Frontal cortex (tissue), 4 donors: ENCODE data around the gene STPG3. TPM values are rescaled to one million over a fixed set of nuclear protein-coding genes. Genes with fewer than 3 reads are reported as not detected.
"Not testable (repeated sequence)": the region's sequence is repeated elsewhere in the genome, so short reads cannot be mapped to it uniquely, and the experiment has no call there.

Experiments used
- DNase-seq, 2 donors: peaks; one replicate each; pipeline ENCODE4 v3.0.0; 2012; ENCODE audit warnings: low spot score in 2 of 2
- FAIRE-seq: peaks from 2 replicates; lab custom pipeline; 2012; peaks lifted over from hg19 to GRCh38; lab: Jason Lieb, UNC
- total RNA-seq: library from RNA; depleted of rRNA; stranded (reverse); fragments of >200 nt; gene quantifications from one replicate; pipeline ENCODE4 v1.2.3, GENCODE V29; 2014
- donor health status: control.
- donor health status: control.
- donor health status: control.

Gene STPG3
- total RNA-seq, 1 donor from 2014 or later = not detected

DNA sequence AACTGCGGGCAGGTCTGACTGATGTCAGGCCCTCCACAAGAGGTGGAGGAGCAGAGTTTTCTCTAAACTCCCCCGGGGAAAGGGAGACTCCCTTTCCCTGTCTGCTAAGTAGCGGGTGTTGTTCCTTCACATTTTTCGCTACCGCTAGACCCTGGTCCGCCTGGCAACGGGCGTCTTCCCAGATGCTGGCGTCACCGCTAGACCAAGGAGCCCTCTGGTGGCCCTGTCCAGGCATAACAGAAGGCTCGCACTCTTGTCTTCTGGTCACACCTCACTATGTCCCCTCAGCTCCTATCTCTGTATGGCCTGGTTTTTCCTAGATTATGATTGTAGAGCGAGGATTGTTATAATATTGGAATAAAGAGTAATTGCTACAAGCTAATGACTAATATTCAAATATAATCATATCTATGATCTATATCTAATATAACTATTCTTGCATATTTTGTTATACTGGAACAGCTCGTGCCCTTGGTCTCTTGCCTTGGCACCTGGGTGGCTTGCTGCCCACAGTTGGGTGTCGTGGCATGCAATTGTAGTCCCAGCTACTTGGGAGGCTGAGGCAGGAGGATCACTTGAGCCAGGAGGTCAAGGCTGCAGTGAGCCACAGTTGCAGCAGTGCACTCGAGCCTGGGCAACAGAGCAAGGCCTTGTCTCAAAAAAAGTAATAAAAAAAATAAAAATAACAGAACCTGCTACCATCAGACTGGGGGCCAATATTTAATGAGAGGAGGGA lies 11.3 kb downstream of the STPG3 start:
- DNase-seq, FAIRE-seq: not testable (repeated sequence)

DNA sequence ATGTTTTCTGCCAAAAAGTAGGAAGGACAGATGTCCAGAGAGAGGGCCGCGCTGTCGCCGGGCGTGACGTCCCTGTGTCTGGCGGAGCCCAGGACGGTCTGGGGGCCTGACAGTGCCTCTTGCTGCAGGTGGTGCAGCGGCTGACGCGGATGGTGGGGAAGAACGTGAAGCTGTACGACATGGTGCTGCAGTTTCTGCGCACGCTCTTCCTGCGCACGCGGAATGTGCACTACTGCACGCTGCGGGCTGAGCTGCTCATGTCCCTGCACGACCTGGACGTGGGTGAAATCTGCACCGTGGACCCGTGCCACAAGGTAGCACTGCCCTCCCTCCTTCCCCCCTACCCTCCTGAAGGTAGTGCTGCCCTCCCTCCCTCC lies 11.8 kb downstream of the STPG3 start:
- DNase-seq = no peak
- FAIRE-seq = no peak

DNA sequence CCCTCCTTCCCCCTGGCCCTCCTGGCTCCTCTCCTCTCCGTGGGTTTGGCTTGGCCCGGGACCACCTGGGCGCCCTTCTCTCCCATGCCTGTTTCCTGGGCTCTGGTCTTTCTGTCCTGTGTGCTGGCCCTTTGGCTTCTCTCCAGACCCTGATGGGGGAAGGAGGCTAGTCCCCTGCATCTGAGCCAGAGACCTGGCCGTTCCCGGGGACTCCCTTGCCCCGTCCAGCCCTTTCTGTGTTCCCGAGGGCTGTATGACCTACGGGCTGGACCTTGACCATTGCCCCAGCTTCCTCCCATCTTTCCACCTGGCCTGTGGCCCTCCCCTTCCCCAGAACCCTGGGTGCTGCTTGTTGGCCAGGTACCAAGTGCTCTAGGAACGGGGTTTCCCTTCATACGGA lies 12.4 kb downstream of the STPG3 start:
- DNase-seq (no peak), FAIRE-seq (no peak)

DNA sequence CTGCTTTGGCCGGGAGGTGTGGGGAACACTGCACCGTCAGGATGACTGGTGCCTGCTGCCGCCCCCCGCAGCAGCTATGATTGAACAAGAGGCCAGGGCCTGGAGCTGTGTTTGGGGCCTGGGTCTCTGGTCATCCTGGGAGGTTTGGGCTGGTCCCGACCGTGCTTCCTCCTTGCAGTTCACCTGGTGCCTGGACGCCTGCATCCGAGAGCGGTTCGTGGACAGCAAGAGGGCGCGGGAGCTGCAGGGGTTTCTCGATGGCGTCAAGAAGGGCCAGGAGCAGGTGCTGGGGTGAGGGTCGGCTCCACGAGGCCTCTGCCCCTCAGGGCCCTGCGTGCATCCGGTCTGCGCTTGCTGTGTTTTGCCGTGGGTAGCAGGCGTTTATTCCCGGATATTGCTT lies 13.0 kb downstream of the STPG3 start:
- DNase-seq = no peak
- no peak for FAIRE-seq

DNA sequence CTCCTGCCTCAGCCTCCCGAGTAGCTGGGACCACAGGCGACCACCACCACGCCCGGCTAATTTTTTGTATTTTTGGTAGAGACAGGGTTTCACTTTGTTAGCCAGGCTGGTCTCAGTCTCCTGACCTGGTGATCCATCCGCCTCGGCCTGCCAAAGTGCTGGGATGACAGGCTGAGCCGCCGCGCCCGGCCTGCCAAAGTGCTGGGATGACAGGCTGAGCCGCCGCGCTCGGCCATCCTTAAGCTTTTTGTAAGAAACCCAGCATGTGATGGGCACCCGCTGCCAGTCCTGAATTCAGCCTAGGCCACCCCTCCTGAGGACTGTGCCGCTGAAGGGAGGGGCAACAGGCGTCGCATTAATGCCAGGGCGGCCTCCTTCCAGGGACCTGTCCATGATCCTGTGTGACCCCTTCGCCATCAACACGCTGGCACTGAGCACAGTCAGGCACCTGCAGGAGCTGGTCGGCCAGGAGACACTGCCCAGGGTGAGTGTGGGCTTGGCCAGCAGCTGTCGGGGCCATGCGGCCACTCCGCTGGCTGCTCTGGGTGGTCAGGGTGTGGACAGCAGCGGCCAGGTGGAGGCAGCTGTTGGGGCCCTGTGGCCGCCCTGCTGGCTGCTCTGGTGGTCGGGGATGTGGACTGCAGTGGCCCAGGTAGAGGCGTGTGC lies 14.5 kb downstream of the STPG3 start:
- FAIRE-seq (no peak), DNase-seq (no peak)

DNA sequence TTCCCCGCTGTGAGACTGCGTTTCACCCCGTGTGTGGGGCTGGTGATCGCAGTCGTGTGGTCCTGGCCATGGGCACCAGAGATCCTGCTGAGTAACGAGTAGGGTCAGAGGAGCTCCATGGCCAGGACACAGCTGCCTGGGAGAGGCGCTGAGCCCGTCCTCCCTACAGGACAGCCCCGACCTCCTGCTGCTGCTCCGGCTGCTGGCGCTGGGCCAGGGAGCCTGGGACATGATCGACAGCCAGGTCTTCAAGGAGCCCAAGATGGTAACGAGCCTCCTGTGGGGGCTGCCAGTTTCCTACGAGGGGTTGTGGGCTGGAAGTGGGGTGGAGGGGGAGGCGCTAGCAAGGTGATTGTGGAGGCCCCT lies 15.1 kb downstream of the STPG3 start:
- DNase-seq (no peak), FAIRE-seq (no peak)

DNA sequence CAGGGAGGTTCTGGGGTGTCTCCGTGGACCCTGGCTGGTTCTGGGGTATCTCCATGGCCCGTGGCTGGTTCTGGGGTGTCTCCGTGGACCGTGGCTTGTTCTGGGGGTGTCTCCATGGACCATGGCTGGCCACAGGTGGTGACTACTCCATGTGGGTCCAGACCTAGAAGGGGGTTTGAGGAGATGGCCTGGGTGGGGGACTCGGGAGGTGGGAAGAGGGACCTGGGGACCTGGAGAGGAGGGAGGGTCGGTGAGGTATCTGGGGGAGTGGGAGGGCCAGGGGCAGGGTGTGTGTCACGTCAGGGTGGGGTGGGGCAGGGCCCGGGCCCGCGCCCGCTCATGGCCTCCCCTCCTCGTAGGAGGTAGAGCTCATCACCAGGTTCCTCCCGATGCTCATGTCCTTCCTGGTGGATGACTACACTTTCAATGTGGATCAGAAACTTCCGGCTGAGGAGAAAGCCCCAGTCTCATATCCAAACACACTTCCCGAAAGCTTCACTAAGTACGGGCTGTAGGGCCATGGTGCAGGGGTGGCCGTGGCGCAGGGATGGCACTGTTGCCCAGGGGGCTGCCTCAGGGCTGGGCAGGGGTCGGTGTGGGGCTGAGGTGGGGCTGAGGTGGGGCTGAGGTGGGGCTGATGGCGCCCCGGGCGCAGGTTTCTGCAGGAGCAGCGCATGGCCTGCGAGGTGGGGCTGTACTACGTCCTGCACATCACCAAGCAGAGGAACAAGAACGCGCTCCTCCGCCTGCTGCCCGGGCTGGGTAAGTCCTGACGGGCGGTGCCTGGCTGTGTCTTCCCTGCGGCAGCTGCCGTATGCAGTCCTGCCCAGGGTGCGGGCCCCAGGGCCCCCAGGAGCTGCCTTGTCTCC lies 15.7 kb downstream of the STPG3 start:
- FAIRE-seq = no peak
- DNase-seq = no peak

DNA sequence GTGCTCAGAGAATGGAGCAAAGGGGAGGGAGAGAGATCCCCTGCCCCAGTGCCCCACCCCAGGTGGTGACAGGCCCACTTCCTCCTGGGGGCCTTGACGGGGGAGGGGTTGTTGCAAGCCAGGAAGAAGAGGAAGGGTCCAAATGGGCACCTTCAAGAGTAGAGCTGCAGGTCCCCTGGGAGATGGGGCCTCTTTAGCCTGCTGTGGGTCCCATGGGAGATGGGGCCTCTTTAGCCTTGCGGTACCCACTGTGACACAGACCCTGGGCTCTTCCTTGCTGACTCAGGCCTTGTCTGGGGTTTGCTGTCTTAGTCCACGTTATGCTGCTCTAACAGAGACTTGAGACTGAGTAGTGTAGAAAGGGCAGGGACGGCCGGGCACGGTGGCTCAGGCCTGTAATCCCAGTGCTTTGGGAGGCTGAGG lies 16.9 kb downstream of the STPG3 start:
- FAIRE-seq = no peak
- DNase-seq = no peak

DNA sequence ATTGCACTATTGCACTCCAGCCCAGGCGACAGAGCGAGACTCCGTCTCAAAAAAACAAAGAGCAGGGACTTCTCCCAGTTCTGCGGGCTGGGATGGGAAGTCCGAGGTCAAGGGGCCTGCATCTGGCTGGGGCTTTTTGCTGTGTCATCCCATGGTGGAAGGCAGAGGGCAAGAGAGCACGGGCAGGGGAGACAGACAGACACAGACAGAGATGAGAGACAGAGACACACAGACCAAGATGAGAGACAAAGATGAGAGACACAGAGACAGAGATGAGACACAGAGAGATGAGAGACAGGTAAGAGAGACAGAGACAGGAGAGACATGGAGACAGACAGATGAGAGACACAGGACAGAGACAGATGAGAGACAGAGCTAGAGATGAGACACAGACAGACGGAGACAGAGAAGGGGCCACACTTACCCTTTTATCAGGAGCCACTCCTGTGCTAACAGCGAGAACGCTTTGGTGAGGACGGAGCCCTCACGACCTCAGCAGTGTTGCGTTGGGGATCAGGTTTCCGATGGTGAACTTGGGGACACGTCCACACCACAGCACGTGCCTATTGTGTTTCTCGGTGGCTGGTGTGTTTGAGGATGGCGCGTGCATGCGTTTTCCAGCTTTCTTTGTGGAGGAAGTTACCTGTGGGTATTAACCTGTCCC lies 17.6 kb downstream of the STPG3 start:
- FAIRE-seq (no peak), DNase-seq (no peak)

DNA sequence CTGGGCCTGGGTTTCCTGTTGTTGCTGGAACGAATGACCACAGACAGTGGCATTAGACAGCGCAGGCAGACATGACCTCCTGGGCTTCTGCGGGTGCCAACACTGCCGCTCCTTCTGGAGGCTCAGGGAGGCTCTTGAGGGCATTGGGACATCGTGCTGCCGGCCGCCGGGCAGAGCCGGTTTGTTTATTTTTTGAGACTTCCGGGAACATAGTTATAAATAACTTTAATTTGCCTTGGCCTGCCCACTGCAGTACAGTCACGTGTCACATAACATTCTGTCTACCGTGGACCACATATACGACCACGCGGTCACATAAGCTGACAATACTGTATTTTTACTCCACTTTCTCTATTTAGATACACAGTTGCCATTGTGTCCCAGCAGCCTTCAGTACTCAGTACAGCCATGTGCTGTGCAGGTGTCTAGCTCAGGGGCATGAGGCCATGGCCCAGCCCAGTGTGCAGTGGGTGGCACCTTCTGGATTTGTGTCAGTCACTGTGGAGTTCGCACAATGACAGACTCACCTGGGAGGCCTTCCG lies 18.2 kb downstream of the STPG3 start:
- FAIRE-seq = no peak
- no peak for DNase-seq

DNA sequence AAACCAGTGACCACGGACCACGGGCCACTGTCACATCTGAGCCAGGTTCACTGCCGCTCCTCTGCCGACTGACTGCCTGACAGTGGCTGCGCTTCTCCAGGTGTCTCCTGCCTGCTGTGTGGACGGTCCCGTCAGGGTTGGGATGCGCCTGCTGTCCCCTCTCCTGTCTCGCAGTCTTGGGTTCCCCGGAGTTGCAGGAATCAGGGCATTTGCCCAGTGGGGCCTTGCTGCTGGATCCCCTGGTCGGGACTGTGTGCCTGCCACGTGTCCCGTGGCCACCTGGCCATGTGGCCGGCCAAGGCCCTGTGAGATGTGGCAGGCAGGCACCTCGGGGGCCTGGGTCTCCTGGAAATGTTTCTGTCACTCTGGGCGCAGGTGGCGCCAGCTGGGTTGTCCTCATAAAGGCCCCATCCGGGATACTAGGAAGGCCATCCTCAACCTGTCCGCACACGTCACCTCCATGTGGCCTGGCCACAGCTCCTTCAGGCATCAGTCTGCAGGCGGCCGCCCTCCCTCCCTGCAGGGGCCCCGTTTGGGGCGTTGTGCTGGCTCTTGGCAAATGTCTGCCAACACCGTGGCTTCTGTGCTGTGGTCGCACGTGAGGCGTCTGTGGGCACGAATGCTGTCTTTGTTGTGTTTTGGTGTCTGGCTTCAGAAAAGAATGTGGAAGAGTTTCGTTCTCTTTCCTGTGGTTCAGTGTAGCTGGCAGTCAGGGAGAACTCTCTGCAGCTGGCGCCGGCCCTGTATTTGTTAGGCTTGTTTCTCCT lies 20.0 kb downstream of the STPG3 start:
- no peak for FAIRE-seq
- DNase-seq = no peak

DNA sequence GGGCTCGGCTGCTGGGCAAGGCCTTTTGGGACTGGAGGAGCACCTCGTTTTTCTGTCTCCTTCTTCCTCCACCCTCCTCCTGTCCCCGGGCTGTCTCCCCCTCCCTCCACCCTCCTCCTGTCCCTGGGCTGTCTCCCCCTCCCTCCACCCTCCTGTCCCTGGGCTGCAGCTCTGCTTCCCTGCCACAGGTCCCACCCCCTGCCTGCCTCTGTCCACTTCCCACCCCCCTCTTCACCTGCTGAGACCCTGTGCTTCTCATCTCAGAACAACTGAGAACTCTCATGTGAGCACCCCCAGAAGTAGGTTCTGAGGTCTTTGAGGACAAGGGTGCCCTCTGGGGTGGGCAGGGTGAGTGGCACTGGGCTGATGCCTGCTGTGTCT lies 20.6 kb downstream of the STPG3 start:
- no peak for DNase-seq
- no peak for FAIRE-seq

DNA sequence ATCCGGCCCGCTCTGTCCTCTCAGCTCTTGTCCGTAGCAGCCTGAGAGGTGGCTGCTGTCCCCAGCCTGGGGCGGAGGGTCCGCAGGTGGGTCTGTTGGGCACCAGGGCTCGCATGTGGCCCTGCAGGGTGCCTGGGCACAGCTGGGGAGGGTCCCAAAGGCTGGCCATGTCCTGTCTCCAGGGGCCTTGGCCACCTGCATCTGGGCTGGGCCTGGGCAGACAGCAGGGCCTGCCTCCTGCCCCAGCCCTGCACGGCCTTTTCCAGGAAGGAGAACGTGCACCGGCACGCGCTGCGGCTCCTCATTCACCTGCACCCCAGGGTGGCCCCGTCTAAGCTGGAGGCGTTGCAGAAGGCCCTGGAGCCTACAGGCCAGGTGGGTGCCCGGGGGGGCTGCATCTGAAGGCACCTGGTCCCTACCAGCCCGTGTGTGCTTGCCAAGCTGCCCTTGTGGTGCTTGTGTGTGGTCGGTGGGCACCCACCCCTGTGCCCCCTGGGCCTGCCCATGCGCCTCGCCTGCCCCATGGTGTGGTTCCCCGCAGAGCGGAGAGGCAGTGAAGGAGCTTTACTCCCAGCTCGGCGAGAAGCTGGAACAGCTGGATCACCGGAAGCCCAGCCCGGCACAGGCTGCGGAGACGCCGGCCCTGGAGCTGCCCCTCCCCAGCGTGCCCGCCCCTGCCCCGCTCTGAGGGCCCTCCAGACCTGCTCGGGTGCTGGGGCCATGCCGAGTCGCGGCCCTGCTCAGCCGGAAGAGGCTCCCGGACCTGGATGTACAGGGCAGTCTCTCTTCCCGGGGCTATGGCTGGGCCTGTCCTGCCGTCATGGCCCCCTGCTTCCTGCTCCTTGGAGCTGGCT lies 21.4 kb downstream of the STPG3 start:
- no peak for FAIRE-seq
- no peak for DNase-seq

DNA sequence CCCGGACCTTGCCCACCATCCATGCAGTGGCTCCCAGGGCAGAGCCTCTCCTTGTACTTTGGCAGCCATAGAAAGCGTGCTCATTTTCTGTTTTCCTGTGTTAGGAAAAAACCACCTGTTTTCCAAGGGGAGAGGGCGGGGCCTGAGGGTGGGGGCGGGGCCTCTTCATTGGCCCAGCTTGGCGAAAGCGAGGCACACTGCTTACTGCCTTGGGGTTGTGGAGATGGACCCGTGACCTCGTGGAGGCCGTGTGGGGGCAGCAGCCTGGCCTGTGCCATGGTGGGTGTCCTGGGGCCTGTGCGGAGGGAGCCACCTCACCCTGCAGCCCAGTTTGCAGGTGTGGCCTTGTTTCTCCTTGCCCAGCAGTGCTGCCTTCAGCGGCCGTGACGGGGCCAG lies 22.0 kb downstream of the STPG3 start:
- FAIRE-seq = no peak
- no peak for DNase-seq

DNA sequence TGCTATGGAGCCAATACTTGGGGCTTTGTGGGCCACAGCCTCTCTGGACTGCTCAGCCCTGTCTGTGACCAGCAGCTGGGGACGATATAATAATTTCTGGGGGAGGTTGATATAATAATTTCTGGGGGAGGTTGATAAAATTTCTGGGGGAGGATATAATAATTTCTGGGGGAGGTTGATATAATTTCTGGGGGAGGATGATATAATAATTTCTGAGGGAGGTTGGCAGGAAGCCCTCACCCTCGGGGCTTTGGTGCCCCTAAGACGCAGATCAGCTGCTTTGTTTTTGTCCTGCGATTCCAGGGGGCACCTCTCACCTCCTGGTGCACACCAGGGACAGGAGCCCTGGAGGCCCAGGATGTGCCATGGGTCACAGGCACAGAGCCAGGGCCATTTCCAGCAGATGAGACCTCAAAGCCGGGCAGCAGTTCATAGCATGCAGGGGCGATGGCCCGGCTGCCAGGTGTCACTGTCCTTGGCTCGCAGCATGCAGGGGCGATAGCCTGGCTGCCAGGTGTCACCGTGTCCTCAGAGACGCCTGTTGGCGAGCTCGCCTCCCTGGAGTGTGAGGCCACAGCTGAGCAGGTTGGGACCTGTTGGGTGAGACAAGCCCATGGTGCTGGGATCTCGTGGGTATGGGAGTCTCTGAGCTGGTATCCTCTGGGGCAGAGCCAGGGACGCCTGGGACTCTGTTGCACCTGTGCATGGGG lies 22.7 kb downstream of the STPG3 start:
- DNase-seq (no peak), FAIRE-seq (no peak)

DNA sequence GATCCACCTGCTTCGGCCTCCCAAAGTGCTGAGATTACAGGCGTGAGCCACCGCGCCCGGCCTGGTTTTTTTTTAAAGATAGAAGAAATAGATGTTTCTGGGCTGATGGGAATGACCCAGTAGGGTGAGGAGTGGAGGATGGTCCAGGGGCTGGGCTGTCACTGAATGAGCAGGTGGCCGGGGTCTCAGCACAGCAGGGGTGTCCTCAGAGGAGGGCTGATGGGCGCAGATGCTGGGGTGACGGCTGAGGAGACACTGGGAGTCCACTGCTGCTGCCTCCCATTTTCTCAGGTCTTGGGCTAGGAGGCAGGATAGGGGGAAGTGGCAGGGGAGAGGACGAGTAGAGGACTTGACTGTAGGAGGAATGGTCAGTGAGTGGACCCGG lies 24.1 kb downstream of the STPG3 start:
- FAIRE-seq (no peak), DNase-seq (no peak)

DNA sequence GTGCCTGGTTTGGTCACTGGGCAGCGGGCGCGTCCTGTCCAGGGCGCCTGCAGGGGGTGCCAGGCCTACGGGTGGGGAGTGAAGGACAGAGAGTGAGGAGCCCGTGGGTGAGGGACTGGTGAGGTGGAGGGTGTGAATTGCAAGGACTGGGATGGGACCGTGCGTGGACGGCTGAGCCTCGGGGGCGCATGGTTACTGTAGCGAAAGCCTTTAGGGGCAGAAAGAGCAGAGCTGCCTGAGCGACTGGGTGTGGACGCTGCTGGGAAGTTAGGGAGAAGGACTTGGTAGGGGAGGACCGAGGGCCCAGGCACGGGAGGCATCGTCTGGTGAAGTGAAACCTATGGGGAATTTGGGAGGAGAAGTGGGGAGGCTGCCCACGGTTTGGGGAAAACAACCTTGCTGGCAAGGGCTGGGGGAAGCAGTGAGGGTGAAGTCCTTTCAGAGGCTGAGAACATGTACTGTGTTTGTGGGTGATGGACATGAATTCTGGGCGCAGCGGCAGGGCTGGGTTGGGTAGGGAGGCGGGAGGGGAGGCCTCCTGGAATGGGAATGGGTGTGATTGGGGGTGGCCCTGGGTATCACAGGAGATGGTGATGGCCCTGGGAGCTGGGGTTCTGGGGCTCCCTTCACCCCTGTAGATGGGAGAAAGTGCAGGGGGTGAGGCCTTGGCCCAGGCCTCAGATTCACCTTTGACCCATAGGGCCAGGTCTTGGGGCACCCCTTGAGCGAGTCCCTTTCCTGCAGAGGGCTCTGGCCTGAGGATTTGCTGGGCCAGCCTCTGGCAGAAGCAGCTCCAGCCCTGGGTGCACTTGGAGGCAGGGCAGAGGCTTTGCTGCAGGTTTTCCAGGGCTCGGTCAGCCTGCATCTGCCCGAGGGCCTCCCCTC lies 24.7 kb downstream of the STPG3 start:
- DNase-seq (no peak), FAIRE-seq (no peak)
